Thoracic aorta (tissue), 2 donors: ENCODE results near the gene CD3E. TPM values are rescaled to one million over a fixed set of nuclear protein-coding genes. Genes with fewer than 3 reads are reported as not detected.

ENCODE experiments used
- ATAC-seq: fragments of 150-250 bp; one replicate; pipeline ENCODE4 v1.8.0; 2017; ENCODE audit warnings: low read depth; ENCODE audit not compliant: insufficient number of reproducible peaks, low FRiP score
- DNase-seq: peaks from one replicate; pipeline ENCODE4 v3.0.0-alpha.2; 2020; ENCODE audit warnings: low spot score
- H3K27ac ChIP-seq, 2 donors: fragments of 200-600 bp; sonication (generic); 1 replicate in 1 of 2; 2 replicates in 1 of 2; pipeline ENCODE4 v1.5.1; 2016; ENCODE audit warnings: mild to moderate bottlenecking in 2 of 2, moderate library complexity in 2 of 2
- H3K27me3 ChIP-seq: fragments of 200-600 bp; sonication (generic); replicated peaks from 2 replicates; pipeline ENCODE4 v1.6.0; 2016; ENCODE audit warnings: mild to moderate bottlenecking; ENCODE audit not compliant: insufficient read depth
- H3K36me3 ChIP-seq: fragments of 200-600 bp; sonication (generic); one replicate; pipeline ENCODE4 v1.5.1; 2016
- H3K4me1 ChIP-seq, 2 donors: fragments of 200-600 bp; sonication (generic); 1 replicate in 1 of 2; 2 replicates in 1 of 2; pipeline versions ENCODE4 v1.5.1 to v1.6.0; 2016; ENCODE audit warnings: low read depth in 2 of 2, mild to moderate bottlenecking in 1 of 2; ENCODE audit not compliant: control insufficient read depth in 1 of 2
- H3K4me3 ChIP-seq: fragments of 200-600 bp; sonication (generic); 2 replicates; pipeline ENCODE4 v1.5.1; 2016; ENCODE audit warnings: mild to moderate bottlenecking
- H3K9me3 ChIP-seq: fragments of 200-600 bp; sonication (generic); 2 replicates; pipeline ENCODE4 v1.5.1; 2016
- total RNA-seq, 2 donors: library from RNA; depleted of rRNA; stranded (reverse); fragments of >200 nt; gene quantifications; one replicate each; pipeline versions ENCODE4 v1.1.0 to v1.2.3, GENCODE V29; 2016
- TF ChIP-seq, protein P1 (sequence below): fragments of 200-600 bp; sonication (generic); IDR thresholded peaks from one replicate; pipeline ENCODE4 v1.5.1; 2019; ENCODE audit warnings: antibody characterized with exemption

CD3E gene
- total RNA-seq, 2 donors from 2014 or later, result 1.1 to 1.3 TPM

DNA sequence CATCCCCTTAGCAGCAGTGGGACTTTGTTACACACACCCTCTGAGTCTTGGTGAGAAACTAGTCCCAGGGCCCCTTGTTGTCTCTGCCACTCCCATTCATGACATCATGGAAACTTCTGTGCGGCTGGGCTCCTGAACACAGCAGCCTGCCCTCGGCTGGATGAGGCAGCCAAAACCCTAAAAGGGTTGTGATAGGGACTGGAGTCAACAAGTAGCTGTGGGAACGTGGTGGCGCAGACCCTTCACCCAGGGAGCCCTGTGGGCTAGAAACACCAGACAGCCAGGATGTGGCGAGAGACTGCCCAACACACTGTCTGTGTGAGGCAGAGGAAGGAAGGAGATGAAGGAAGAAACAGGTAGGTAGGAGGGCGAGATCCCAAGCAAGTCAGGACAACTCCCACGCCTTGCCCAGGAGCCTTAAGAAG lies 34.1 kb downstream of the CD3E start:
- Histone ChIP-seq H3K27me3 (no peaks in the 10 kb centered on the region), H3K9me3 (no peaks in the 10 kb centered on the region), H3K36me3 (no peaks in the 10 kb centered on the region), H3K27ac (no peak overlapping the region), H3K4me1 (no peaks in the 10 kb centered on the region), H3K4me3 (no peak overlapping the region)
- TF ChIP-seq, protein P1, sequence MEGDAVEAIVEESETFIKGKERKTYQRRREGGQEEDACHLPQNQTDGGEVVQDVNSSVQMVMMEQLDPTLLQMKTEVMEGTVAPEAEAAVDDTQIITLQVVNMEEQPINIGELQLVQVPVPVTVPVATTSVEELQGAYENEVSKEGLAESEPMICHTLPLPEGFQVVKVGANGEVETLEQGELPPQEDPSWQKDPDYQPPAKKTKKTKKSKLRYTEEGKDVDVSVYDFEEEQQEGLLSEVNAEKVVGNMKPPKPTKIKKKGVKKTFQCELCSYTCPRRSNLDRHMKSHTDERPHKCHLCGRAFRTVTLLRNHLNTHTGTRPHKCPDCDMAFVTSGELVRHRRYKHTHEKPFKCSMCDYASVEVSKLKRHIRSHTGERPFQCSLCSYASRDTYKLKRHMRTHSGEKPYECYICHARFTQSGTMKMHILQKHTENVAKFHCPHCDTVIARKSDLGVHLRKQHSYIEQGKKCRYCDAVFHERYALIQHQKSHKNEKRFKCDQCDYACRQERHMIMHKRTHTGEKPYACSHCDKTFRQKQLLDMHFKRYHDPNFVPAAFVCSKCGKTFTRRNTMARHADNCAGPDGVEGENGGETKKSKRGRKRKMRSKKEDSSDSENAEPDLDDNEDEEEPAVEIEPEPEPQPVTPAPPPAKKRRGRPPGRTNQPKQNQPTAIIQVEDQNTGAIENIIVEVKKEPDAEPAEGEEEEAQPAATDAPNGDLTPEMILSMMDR, result no peak
- ATAC-seq (no peak), DNase-seq (no peak)

DNA sequence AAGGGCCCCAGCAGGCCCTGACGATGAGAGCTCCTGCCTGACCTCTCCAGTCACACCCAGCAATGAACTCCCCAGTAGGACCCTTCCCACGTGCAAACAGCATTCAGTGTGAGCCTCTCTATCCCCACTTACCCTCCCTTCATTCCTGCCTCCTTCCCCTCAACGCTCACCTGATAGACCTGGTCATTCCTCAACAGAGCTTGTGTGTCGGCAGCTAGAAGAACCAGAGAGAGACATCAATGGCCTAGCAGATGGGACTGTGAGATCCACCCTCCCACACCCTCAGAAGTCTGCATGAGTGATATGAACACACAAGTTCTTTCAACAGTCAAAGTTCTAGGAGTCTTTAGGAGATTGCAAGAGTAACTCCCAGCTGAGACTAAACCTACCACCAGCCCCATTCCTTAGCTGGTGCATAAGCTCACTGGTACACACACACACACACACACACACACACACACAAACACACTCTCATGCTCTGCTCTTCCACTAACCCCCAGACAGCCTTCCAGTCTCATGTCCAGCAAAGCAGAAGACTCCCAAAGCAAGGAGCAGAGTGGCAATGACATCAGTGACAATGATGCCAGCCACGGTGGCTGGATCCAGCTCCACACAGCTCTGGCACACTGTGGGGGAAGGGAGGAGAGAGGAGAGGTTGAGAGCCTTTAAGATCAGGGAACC lies 34.9 kb downstream of the CD3E start:
- H3K9me3 ChIP-seq, result no peaks in the 10 kb centered on the region
- ATAC-seq, result no peak
- H3K27me3 ChIP-seq, result no peaks in the 10 kb centered on the region
- no peaks in the 10 kb centered on the region for H3K4me1 ChIP-seq
- H3K27ac ChIP-seq, result no peak overlapping the region
- H3K36me3 ChIP-seq, result no peaks in the 10 kb centered on the region
- H3K4me3 ChIP-seq, result no peak overlapping the region
- DNase-seq, result no peak
- TF ChIP-seq, protein P1, result no peak

DNA sequence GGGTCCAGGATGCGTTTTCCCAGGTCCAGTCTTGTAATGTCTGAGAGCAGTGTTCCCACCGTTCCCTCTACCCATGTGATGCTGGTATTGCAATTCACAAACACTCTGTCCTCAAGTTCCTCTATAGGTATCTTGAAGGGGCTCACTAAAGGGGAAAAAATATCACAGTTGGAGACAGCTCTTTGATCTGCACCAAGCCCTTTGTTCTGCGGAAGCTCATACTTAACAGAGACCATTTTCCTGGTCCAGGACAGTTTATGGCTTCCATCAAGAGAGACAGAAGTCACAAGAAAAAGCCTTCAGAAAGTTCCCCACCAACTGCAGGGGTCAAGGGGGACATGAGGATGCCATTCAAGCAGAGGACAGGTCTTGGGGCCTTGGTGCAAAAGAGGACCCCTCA lies 35.9 kb downstream of the CD3E start:
- Histone ChIP-seq H3K36me3 (no peaks in the 10 kb centered on the region), H3K4me1 (no peaks in the 10 kb centered on the region), H3K27me3 (no peaks in the 10 kb centered on the region)

DNA sequence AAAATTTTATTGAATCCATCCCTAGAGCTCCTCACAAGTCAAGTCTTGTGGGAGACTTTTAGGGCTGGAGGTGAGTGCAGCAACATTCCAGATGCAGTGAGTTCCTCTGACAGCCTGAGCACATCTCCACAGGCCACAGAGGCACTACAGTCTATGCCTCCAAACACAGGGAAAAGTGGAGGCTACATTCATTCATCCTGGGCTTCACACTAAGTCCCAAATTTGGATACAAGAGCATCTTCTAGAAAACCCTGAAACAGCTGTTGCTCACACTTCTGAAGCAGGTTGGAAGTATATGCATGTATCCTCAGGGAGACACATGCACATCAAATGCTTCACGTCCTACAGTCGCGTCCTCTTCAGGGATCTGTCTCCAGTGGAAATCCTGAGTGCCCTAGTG lies 36.7 kb downstream of the CD3E start:
- H3K27ac ChIP-seq, result no peak overlapping the region
- ATAC-seq (no peak), DNase-seq (no peak)
- no peaks in the 10 kb centered on the region for H3K4me1 ChIP-seq
- H3K9me3 ChIP-seq, result no peaks in the 10 kb centered on the region
- no peak overlapping the region for H3K4me3 ChIP-seq
- H3K36me3 ChIP-seq, result no peaks in the 10 kb centered on the region
- TF ChIP-seq, protein P1, result no peak
- no peaks in the 10 kb centered on the region for H3K27me3 ChIP-seq

More for the DNA sequence above, 35.9 kb downstream of the CD3E start:
- H3K27ac ChIP-seq, result no peak overlapping the region
- TF ChIP-seq, protein P1, result no peak
- ATAC-seq (no peak), DNase-seq (no peak)
- H3K9me3 ChIP-seq, result no peaks in the 10 kb centered on the region
- H3K4me3 ChIP-seq, result no peak overlapping the region

DNA sequence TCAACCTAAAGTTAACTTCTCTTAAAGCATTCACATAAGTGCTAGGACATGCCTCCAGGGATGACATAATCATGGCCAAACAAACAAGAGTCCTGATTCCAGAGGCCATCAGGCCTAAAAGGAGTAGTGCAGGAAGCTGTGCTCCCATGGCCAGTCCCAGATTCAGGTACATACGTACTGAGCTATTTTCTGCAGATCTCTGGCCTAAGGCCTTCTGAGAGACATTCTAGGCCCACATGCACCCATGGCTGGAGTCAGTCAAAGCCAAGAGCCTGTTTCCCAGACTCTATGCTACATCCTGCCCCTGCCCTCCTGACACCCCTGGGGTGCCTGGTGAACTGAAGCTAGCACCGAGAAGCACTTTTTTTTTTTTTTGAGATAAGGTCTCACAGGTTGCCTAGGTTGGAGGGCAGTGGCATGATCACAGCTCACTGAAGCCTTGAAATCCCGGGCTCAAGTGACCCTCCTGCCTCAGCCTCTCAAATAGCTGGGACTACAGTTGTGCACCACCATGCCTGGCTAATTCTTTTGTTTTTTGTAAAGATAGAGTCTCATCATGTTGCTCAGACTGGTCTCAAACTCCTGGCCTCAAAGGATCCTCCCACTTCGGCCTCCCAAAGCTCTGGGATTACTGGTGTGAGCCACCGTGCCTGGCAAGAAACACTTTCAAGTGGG lies 37.4 kb downstream of the CD3E start:
- Histone ChIP-seq H3K9me3 (no peaks in the 10 kb centered on the region), H3K36me3 (no peaks in the 10 kb centered on the region), H3K4me1 (no peaks in the 10 kb centered on the region), H3K27ac (no peak overlapping the region), H3K27me3 (no peaks in the 10 kb centered on the region), H3K4me3 (peak overlapping the region; percentile 27)
- ATAC-seq (no peak), DNase-seq (no peak)
- TF ChIP-seq, protein P1, result no peak
